Measurements from ENCODE around the gene RHEBL1. TPM values are rescaled to one million over a fixed set of nuclear protein-coding genes. Genes with fewer than 3 reads are reported as not detected.

RHEBL1 gene
- total and polyA plus RNA-seq, 2 of the 8 experiments (the other 6 are each of a cell fraction or from before 2014, with no cell fraction given): 7.5 to 9.4 TPM

- Histone ChIP-seq H2AFZ (ENCODE audit: low read length) (no peak overlapping the region), H3K4me2 (ENCODE audit: insufficient read depth in 1 of 2, low read depth in 2 of 2, low read length in 2 of 2) (no peak overlapping the region), H2BK20ac (ENCODE audit: low read length) (no peak overlapping the region), H3K27me3 (replicated peaks in 1 of 4; ENCODE audit: control insufficient read depth in 3 of 4, extremely low read depth in 1 of 4, insufficient read depth in 3 of 4, low read length in 3 of 4) (no peaks in the 10 kb centered on the region), H2BK12ac (ENCODE audit: low read depth, low read length) (no peak overlapping the region), H3K79me1 (ENCODE audit: low read depth, low read length) (no peaks in the 10 kb centered on the region; the same call in 1 of the 2 replicates), H2AK5ac (ENCODE audit: low read depth, low read length) (no peak overlapping the region), H2BK15ac (ENCODE audit: low read length) (no peak overlapping the region), H4K5ac (ENCODE audit: insufficient read length, low read depth, low read length) (no peak overlapping the region), H3K27ac (ENCODE audit: low read depth, low read length) (no peak overlapping the region), H4K91ac (replicated peaks; ENCODE audit: insufficient read length, low read length) (no peak overlapping the region), H3K9me3 (ENCODE audit: insufficient read depth in 2 of 2, low read depth in 1 of 2, low read length in 1 of 2) (no peaks in the 10 kb centered on the region), H3K9ac (replicated peaks in 1 of 4; ENCODE audit: extremely low read depth in 1 of 4, low read depth in 3 of 4, low read length in 3 of 4) (no peak overlapping the region), H4K8ac (ENCODE audit: extremely low read depth, insufficient read depth, low read length) (no peak overlapping the region), H3K4me1 (replicated peaks in 1 of 4; ENCODE audit: control insufficient read depth in 3 of 4, insufficient read depth in 4 of 4, low read length in 3 of 4) (no peaks in the 10 kb centered on the region), H3K4me3 (ENCODE audit: extremely low read depth in 1 of 4, insufficient read depth in 2 of 4, low read depth in 3 of 4, low read length in 4 of 4) (no peak overlapping the region), H4K20me1 (replicated peaks in 1 of 2; ENCODE audit: control insufficient read depth in 1 of 2, insufficient read depth in 2 of 2, low read length in 2 of 2) (peaks cover 17 to 29% of the 10 kb centered on the region in 2 experiments), H3K79me2 (ENCODE audit: control insufficient read depth in 1 of 2, insufficient read depth in 2 of 2, low read length in 2 of 2) (no peaks in the 10 kb centered on the region), H3K14ac (ENCODE audit: insufficient read length) (no peak overlapping the region), H3K18ac (ENCODE audit: extremely low read depth, low read length) (no peak overlapping the region), H2BK120ac (replicated peaks; ENCODE audit: low read depth, low read length) (no peak overlapping the region), H3K36me3 (ENCODE audit: control insufficient read depth in 2 of 4, insufficient read depth in 4 of 4, low read length in 3 of 4) (peaks cover 49 to 93% (median 83%) of the 10 kb centered on the region in 4 experiments), H2BK5ac (ENCODE audit: low read depth, low read length) (no peak overlapping the region), H3K23ac (ENCODE audit: insufficient read length) (no peak overlapping the region), H3K4ac (replicated peaks; ENCODE audit: insufficient read length, low read depth, low read length) (no peak overlapping the region), H3K56ac (replicated peaks; ENCODE audit: insufficient read length, low read depth, low read length) (no peak overlapping the region), H3K23me2 (ENCODE audit: low read depth, low read length) (no peaks in the 10 kb centered on the region)
- DNase-seq (ENCODE audit: low read depth in 1 of 2, low spot score in 2 of 2): no peak
- ChIA-PET CTCF (ENCODE audit: partially characterized antibody) (interaction anchor here (0.7 to 9.1 kb wide), 32 partner anchors 8 to 227 kb away, joined by 3 to 126 read pairs (median 4); partner anchors contain the start of genes DDN, DHH and WNT10B), POLR2A (ENCODE audit: partially characterized antibody) (interaction anchor here (0.8 to 21.2 kb wide), 6 partner anchors 12 to 223 kb away, joined by 3 to 339 read pairs (median 6); partner anchors contain the start of genes KMT2D and PRKAG1)
- no peak for FAIRE-seq
- 88% methylated on average over 4 of the region's 4 CpGs; no CpG with 5 or more reads in 1 of the 2 experiments for WGBS, 2 experiments (ENCODE audit: extremely low coverage in 1 of 2, insufficient coverage in 1 of 2, insufficient read length in 1 of 2, insufficient replicate concordance in 2 of 2, low coverage in 1 of 2, low lambda C conversion rate in 2 of 2, missing lambda C conversion rate in 1 of 2)
- TF ChIP-seq RXRA (IDR thresholded peaks at IDR 0.05; ENCODE audit: insufficient read depth, low read depth, low read length) (no peak), KDM1A (IDR thresholded peaks at IDR 0.05; ENCODE audit: borderline replicate concordance, low read length) (no peak), TCF12 (IDR thresholded peaks at IDR 0.05; ENCODE audit: low read depth, low read length) (no peak), SIN3A (conservative IDR thresholded peaks at IDR 0.05 in 1 of 2, IDR thresholded peaks at IDR 0.05 in 1 of 2; ENCODE audit: low read depth in 1 of 2, low read length in 2 of 2) (no peak), CREB1 (IDR thresholded peaks at IDR 0.05) (no peak), SIX5 (IDR thresholded peaks at IDR 0.05; ENCODE audit: low read depth, low read length) (no peak)
Measured at GRCh38 chr12:49043241-49043640, 26.5 kb downstream of the RHEBL1 start.

Data from H1 (cell line).